ELR (cell line): Measurements from ENCODE around the gene NFIA.

Source experiments
- DNase-seq: peaks from one replicate; pipeline ENCODE4 v3.0.0-alpha.2; 2015; ENCODE audit warnings: low read depth

The NFIA gene

GRCh38 chr1:61299463-61299862 lies 217.1 kb downstream of the NFIA start:
- no peak for DNase-seq

GRCh38 chr1:61300899-61301298 lies 218.5 kb downstream of the NFIA start:
- DNase-seq: no peak

GRCh38 chr1:61301824-61302657 lies 219.7 kb downstream of the NFIA start:
- DNase-seq: peak; percentile 13

- DNase-seq: no peak
These were observed 225.2 kb downstream of the NFIA start for GRCh38 chr1:61307422-61308142.

GRCh38 chr1:61310057-61310456 lies 227.7 kb downstream of the NFIA start:
- no peak for DNase-seq

- no peak for DNase-seq
These were observed 228.2 kb downstream of the NFIA start for GRCh38 chr1:61310538-61310937.

- DNase-seq: no peak
These were observed 231.6 kb downstream of the NFIA start for GRCh38 chr1:61313906-61314422.

- no peak for DNase-seq
These were observed 232.7 kb downstream of the NFIA start for GRCh38 chr1:61315011-61315410.

- DNase-seq: no peak
These were observed 234.1 kb downstream of the NFIA start for GRCh38 chr1:61316493-61316892.

GRCh38 chr1:61318319-61319125 lies 236.2 kb downstream of the NFIA start:
- peak; percentile 33 for DNase-seq

- no peak for DNase-seq
These were observed 238.2 kb downstream of the NFIA start for GRCh38 chr1:61320575-61320974.

GRCh38 chr1:61322008-61322744 lies 239.8 kb downstream of the NFIA start:
- DNase-seq: no peak

GRCh38 chr1:61322769-61323168 lies 240.4 kb downstream of the NFIA start:
- no peak for DNase-seq

- DNase-seq: no peak
These were observed 241.4 kb downstream of the NFIA start for GRCh38 chr1:61323681-61324328.

GRCh38 chr1:61326713-61327112 lies 244.4 kb downstream of the NFIA start:
- DNase-seq: no peak

GRCh38 chr1:61327436-61327835 lies 245.1 kb downstream of the NFIA start:
- DNase-seq: no peak

GRCh38 chr1:61329556-61329955 lies 247.2 kb downstream of the NFIA start:
- no peak for DNase-seq

- no peak for DNase-seq
These were observed 247.7 kb downstream of the NFIA start for GRCh38 chr1:61330018-61330417.

- no peak for DNase-seq
These were observed 248.2 kb downstream of the NFIA start for GRCh38 chr1:61330571-61330970.

GRCh38 chr1:61332196-61332753 lies 249.9 kb downstream of the NFIA start:
- DNase-seq: no peak

GRCh38 chr1:61332796-61333195 lies 250.4 kb downstream of the NFIA start:
- no peak for DNase-seq
